Activated T-cell treated with anti-CD3 and anti-CD28 coated beads, Interleukin-2, amount 50 U/mL, for 48 hours (primary cell): Measurements from ENCODE around the gene TMEM63C.

Experiments used
- DNase-seq, 2 experiments: peaks; one replicate each; pipeline ENCODE4 v3.0.0-alpha.2; 2020

TMEM63C gene

GRCh38 chr14:77224212-77224611 is 42.6 kb downstream of the TMEM63C start:
- DNase-seq: no peak

- DNase-seq: no peak
Observed at GRCh38 chr14:77225254-77225653, 43.7 kb downstream of the TMEM63C start.

GRCh38 chr14:77225892-77226557 is 44.4 kb downstream of the TMEM63C start:
- DNase-seq: no peak

GRCh38 chr14:77228056-77228455 is 46.5 kb downstream of the TMEM63C start:
- no peak for DNase-seq

GRCh38 chr14:77230914-77231313 is 49.3 kb downstream of the TMEM63C start:
- DNase-seq: no peak

- no peak for DNase-seq
Observed at GRCh38 chr14:77231721-77232120, 50.1 kb downstream of the TMEM63C start.

- DNase-seq: no peak
Observed at GRCh38 chr14:77236814-77237213, 55.2 kb downstream of the TMEM63C start.

GRCh38 chr14:77238356-77238755 is 56.8 kb downstream of the TMEM63C start:
- no peak for DNase-seq

- DNase-seq: no peak
Observed at GRCh38 chr14:77238996-77239395, 57.4 kb downstream of the TMEM63C start.

GRCh38 chr14:77239412-77239811 is 57.8 kb downstream of the TMEM63C start:
- no peak for DNase-seq

- no peak for DNase-seq
Observed at GRCh38 chr14:77240336-77240915, 58.8 kb downstream of the TMEM63C start.

GRCh38 chr14:77241955-77242354 is 60.4 kb downstream of the TMEM63C start:
- DNase-seq: no peak

- DNase-seq: no peak
Observed at GRCh38 chr14:77242752-77243151, 61.2 kb downstream of the TMEM63C start.

GRCh38 chr14:77243853-77244252 is 62.3 kb downstream of the TMEM63C start:
- DNase-seq: no peak

GRCh38 chr14:77245820-77246219 is 64.2 kb downstream of the TMEM63C start:
- DNase-seq: no peak

GRCh38 chr14:77246784-77247183 is 65.2 kb downstream of the TMEM63C start:
- no peak for DNase-seq

- DNase-seq: no peak
Observed at GRCh38 chr14:77248666-77249065, 67.1 kb downstream of the TMEM63C start.

GRCh38 chr14:77249286-77249685 is 67.7 kb downstream of the TMEM63C start:
- no peak for DNase-seq

- no peak for DNase-seq
Observed at GRCh38 chr14:77250927-77251326, 69.3 kb downstream of the TMEM63C start.

GRCh38 chr14:77251870-77252269 is 70.3 kb downstream of the TMEM63C start:
- no peak for DNase-seq

GRCh38 chr14:77253333-77254190 is 72.0 kb downstream of the TMEM63C start:
- DNase-seq: no peak

GRCh38 chr14:77256694-77257093 is 75.1 kb downstream of the TMEM63C start:
- no peak for DNase-seq

GRCh38 chr14:77257700-77258099 is 76.1 kb downstream of the TMEM63C start:
- no peak for DNase-seq

GRCh38 chr14:77258566-77258965 is 77.0 kb downstream of the TMEM63C start:
- no peak for DNase-seq
